HG03196 (cell line): Measurements from ENCODE around the gene TXLNG.

Experiments used
- ATAC-seq: cut with Tn5 transposase; IDR thresholded peaks from one replicate; pipeline ENCODE4 v1.9.1; 2021; ENCODE audit not compliant: unreplicated experiment

The TXLNG gene

GRCh38 chrX:16870862-16871815, 84.9 kb downstream of the TXLNG start:
- peak; percentile 7 for ATAC-seq

- no peak for ATAC-seq
These were observed 86.8 kb downstream of the TXLNG start for GRCh38 chrX:16873106-16873505.

GRCh38 chrX:16874458-16875095, 88.3 kb downstream of the TXLNG start:
- no peak for ATAC-seq

GRCh38 chrX:16876696-16877095, 90.4 kb downstream of the TXLNG start:
- no peak for ATAC-seq

- no peak for ATAC-seq
These were observed 95.9 kb downstream of the TXLNG start for GRCh38 chrX:16882169-16882568.

- ATAC-seq, result peak; percentile 57
These were observed 96.6 kb downstream of the TXLNG start for GRCh38 chrX:16882702-16883486.

GRCh38 chrX:16883487-16883804, 97.2 kb downstream of the TXLNG start:
- ATAC-seq, result no peak

- ATAC-seq, result no peak
These were observed 99.4 kb downstream of the TXLNG start for GRCh38 chrX:16885628-16886027.

GRCh38 chrX:16892504-16893362, 106.5 kb downstream of the TXLNG start:
- peak; percentile 56 for ATAC-seq
